Testis (tissue), 3 donors: ENCODE results near the gene TNP2. TPM values are rescaled to one million over a fixed set of nuclear protein-coding genes. Genes with fewer than 3 reads are reported as not detected.

Source experiments
- DNase-seq: peaks from one replicate; pipeline ENCODE4 v3.0.0-alpha.2; 2019
- H3K27ac ChIP-seq, 2 donors: fragments of 200-600 bp; sonication (generic); one replicate each; pipeline ENCODE4 v1.5.1; 2019
- H3K27me3 ChIP-seq: fragments of 200-600 bp; sonication (generic); one replicate; pipeline ENCODE4 v1.5.1; 2019
- H3K36me3 ChIP-seq: fragments of 200-600 bp; sonication (generic); one replicate; pipeline ENCODE4 v1.5.1; 2017; ENCODE audit warnings: low read depth; ENCODE audit errors: missing control alignments
- H3K4me1 ChIP-seq: fragments of 200-600 bp; sonication (generic); one replicate; pipeline ENCODE4 v1.5.1; 2019
- H3K4me3 ChIP-seq, 2 donors: fragments of 200-600 bp; sonication (generic); one replicate each; pipeline ENCODE4 v1.5.1; 2017 to 2019
- H3K9me3 ChIP-seq: fragments of 200-600 bp; sonication (generic); one replicate; pipeline ENCODE4 v1.5.1; 2017
- CTCF ChIP-seq, 3 experiments: fragments of 450-650 bp in 2 of 3; fragments of 200-600 bp in 1 of 3; sonication (generic) in 1 of 3; IDR thresholded peaks; one replicate each; pipeline ENCODE4 v1.5.1; 2016 to 2019; ENCODE audit warnings: antibody characterized with exemption in 3 of 3, mild to moderate bottlenecking in 2 of 3, moderate library complexity in 1 of 3
- POLR2A ChIP-seq: fragments of 450-650 bp; IDR thresholded peaks from one replicate; pipeline ENCODE4 v1.6.1; 2017; ENCODE audit warnings: antibody characterized with exemption, mild to moderate bottlenecking, moderate library complexity
- WGBS, 2 donors: methylation state at CpG; one replicate each; pipeline ENCODE4 v1.1.5; 2018; 5-methylcytosine and 5-hydroxymethylcytosine counted together
- intact Hi-C: fragments of 100-400 bp; cut with DNase I; formaldehyde crosslinking; loops from one replicate; pipeline ENCODE4 v1.15.1; 2023; ENCODE audit warnings: low total_unique reads
- polyA plus RNA-seq: library from polyadenylated mRNA; stranded (reverse); fragments of 350-450 nt; fragmentation: Illumina TruSeq; extraction: RNeasy Lipid Tissue Mini Kit (QIAGEN cat#74804); gene quantifications from one replicate; pipeline ENCODE4 v1.2.3, GENCODE V29; 2014; ENCODE audit warnings: low read depth, low replicate concordance; ENCODE audit not compliant: insufficient read depth
- total RNA-seq, 2 donors: library from RNA; depleted of rRNA; stranded (reverse); fragments of >200 nt; gene quantifications; one replicate each; pipeline ENCODE4 v1.2.3, GENCODE V29; 2016

Gene TNP2
- total and polyA plus RNA-seq, 3 donors from 2014 or later, result 10.2 to 38.4 (median 29.8) TPM

- 82 to 89% methylated on average over 12 of the region's 12 CpGs for WGBS, 2 donors
- DNase-seq, result no peak
- TF ChIP-seq CTCF (IDR thresholded peaks at IDR 0.05), result no peak
- no peak for TF ChIP-seq POLR2A
- Histone ChIP-seq H3K9me3 (no peaks in the 10 kb centered on the region), H3K4me3 (no peak overlapping the region), H3K36me3 (no peaks in the 10 kb centered on the region), H3K4me1 (no peaks in the 10 kb centered on the region), H3K27ac (no peak overlapping the region), H3K27me3 (no peaks in the 10 kb centered on the region)
- intact Hi-C loops, result no loop called here
Observed at GRCh38 chr16:11277607-11278337, 8.6 kb upstream of the TNP2 start.

GRCh38 chr16:11276896-11277593, 7.9 kb upstream of the TNP2 start:
- DNase-seq, result no peak
- H3K4me1 ChIP-seq, result no peaks in the 10 kb centered on the region
- WGBS, 2 donors, result 91% methylated on average over 11 of the region's 11 CpGs
- no peaks in the 10 kb centered on the region for H3K36me3 ChIP-seq
- intact Hi-C loops, result no loop called here
- no peaks in the 10 kb centered on the region for H3K9me3 ChIP-seq
- no peaks in the 10 kb centered on the region for H3K27me3 ChIP-seq
- no peak for TF ChIP-seq POLR2A
- TF ChIP-seq CTCF (IDR thresholded peaks at IDR 0.05), result no peak
- no peak overlapping the region for H3K4me3 ChIP-seq
- no peak overlapping the region for H3K27ac ChIP-seq

GRCh38 chr16:11276143-11276895, 7.2 kb upstream of the TNP2 start, which contains the start of gene PRM2:
PRM2 (minus strand) TSS chr16:11276480; CDS start chr16:11276370, 110 bp downstream.
- H3K4me3 ChIP-seq, result no peak within 1 kb of the TSS
- H3K4me1 ChIP-seq, result no peaks in the 10 kb centered on the region
- H3K27me3 ChIP-seq, result no peaks in the 10 kb centered on the region
- no peak for DNase-seq
- intact Hi-C loops, result no loop called here
- H3K27ac ChIP-seq, result no peak within 1 kb of the TSS
- no peaks in the 10 kb centered on the region for H3K9me3 ChIP-seq
- WGBS, 2 donors, result 95 to 96% methylated on average over 24 to 26 of the region's 26 CpGs
- no peaks in the 10 kb centered on the region for H3K36me3 ChIP-seq
- TF ChIP-seq POLR2A, result no peak
- no peak for TF ChIP-seq CTCF (IDR thresholded peaks at IDR 0.05)

- no peaks in the 10 kb centered on the region for H3K9me3 ChIP-seq
- H3K27ac ChIP-seq, result no peak overlapping the region
- no peak overlapping the region for H3K4me3 ChIP-seq
- intact Hi-C loops, result no loop called here
- no peaks in the 10 kb centered on the region for H3K4me1 ChIP-seq
- H3K36me3 ChIP-seq, result no peaks in the 10 kb centered on the region
- TF ChIP-seq CTCF (IDR thresholded peaks at IDR 0.05) (no peak), POLR2A (no peak)
- WGBS, 2 donors, result 89 to 93% methylated on average over 7 of the region's 7 CpGs
- no peak for DNase-seq
- no peaks in the 10 kb centered on the region for H3K27me3 ChIP-seq
Observed at GRCh38 chr16:11274964-11275363, 5.8 kb upstream of the TNP2 start.
